ENCODE data around the gene TNFRSF9.

DNA sequence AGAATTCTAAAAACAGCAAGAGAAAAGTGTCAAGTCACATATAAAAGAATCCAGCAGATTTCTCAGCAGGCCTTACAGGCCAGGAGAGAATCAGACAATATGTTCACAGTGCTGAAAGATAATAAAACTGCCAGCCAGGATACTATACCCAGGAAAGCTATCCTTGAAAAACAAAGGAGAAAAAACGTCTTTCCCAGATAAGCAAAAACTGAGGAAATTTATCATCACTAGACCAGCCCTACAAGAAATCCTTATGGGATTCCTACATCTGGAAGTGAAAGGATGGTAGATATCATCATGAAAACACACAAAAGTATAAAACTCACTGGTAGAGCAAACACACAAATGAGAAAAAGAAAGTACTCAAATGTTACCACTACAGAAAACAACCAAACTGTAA lies 62.6 kb downstream of the TNFRSF9 start:
- no peak for TF ChIP-seq RFX5 (IDR thresholded peaks at IDR 0.05; ENCODE audit: borderline replicate concordance, low read depth, low read length)
- no peak for TF ChIP-seq SP4 (IDR thresholded peaks at IDR 0.05; ENCODE audit: low read length)
- no peak for TF ChIP-seq CREB1 (IDR thresholded peaks at IDR 0.05)
- TF ChIP-seq POLR2AphosphoS5 (IDR thresholded peaks at IDR 0.05; ENCODE audit: low read depth, low read length): no peak
- no peak for TF ChIP-seq TEAD4 (IDR thresholded peaks at IDR 0.05; ENCODE audit: low read depth, low read length)
- no peak for TF ChIP-seq PHF8 (conservative IDR thresholded peaks at IDR 0.05; ENCODE audit: low read depth, low read length)
- TF ChIP-seq, protein P1, sequence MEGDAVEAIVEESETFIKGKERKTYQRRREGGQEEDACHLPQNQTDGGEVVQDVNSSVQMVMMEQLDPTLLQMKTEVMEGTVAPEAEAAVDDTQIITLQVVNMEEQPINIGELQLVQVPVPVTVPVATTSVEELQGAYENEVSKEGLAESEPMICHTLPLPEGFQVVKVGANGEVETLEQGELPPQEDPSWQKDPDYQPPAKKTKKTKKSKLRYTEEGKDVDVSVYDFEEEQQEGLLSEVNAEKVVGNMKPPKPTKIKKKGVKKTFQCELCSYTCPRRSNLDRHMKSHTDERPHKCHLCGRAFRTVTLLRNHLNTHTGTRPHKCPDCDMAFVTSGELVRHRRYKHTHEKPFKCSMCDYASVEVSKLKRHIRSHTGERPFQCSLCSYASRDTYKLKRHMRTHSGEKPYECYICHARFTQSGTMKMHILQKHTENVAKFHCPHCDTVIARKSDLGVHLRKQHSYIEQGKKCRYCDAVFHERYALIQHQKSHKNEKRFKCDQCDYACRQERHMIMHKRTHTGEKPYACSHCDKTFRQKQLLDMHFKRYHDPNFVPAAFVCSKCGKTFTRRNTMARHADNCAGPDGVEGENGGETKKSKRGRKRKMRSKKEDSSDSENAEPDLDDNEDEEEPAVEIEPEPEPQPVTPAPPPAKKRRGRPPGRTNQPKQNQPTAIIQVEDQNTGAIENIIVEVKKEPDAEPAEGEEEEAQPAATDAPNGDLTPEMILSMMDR (IDR thresholded peaks at IDR 0.05; ENCODE audit: control extremely low read depth in 1 of 3, insufficient read depth in 1 of 3, low read depth in 1 of 3, low read length in 3 of 3): no peak
- TF ChIP-seq POLR2A (IDR thresholded peaks at IDR 0.05; ENCODE audit: control extremely low read depth in 1 of 2, low read depth in 2 of 2, low read length in 2 of 2): no peak

All from H1 (cell line).